GM19099 (cell line): ENCODE results near the gene KIRREL2.

ENCODE experiments used
- POLR2A ChIP-seq: IDR thresholded peaks from 3 replicates; pipeline ENCODE4 v1.6.1; 2011; ENCODE audit warnings: low read depth; ENCODE audit not compliant: insufficient read length; ENCODE audit errors: extremely low read depth

KIRREL2 gene

DNA sequence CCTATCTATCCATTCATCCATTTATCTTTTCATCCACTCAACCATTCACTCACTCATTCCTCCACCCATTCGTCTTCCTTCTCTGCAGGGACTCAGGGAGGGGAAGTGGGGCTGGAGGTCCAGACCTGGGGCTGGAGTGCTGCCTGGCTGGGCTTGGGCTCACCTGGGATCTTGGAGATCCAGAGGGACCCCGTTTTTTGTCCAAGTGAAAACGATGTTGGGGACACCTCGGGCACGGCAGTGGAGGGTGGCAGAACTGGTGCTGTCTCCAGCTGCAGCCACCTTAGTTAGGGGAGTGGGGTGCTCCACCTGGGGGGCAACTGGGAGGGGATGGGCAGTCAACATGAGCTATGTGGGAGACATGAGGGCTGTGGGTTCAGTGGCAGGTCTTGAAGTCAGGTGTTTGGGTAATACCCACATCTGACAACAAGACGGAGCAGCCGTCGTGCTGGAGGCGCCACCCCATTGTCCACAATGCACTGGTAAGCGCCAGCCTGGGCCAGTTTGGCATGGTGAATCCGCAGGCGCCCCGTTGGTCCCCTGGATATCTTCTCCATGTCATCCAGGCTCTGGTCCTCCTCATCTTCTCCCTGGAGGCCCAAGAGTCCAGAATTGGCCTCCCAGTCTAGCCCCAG lies 14.6 kb upstream of the KIRREL2 start:
- no peak for TF ChIP-seq POLR2A

DNA sequence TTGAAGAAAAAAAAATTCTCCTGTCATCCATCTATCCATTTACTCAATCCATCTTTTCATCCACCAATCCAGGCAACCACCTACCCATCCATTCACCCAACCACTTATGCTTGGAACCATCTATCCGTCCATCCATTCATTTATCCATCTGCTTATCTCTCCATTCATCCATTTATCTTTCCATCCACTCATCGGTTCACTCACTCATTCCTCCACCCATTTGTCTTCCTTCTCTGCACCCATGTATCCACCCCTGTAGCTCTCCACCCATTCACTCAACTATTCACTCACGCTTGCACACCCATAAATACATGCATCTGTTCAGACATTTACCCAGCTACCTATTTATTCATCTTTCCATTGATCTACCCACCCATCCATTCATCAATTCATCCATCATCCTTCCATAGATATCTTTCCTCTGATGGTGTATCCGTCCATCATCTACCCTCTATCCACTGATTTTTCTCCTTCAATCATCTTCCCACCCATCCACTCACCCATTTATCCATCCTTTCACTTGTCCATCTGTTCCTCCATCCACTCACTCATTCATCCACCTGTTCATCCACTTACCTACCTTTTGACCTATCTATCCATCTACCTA lies 13.9 kb upstream of the KIRREL2 start:
- no peak for TF ChIP-seq POLR2A

DNA sequence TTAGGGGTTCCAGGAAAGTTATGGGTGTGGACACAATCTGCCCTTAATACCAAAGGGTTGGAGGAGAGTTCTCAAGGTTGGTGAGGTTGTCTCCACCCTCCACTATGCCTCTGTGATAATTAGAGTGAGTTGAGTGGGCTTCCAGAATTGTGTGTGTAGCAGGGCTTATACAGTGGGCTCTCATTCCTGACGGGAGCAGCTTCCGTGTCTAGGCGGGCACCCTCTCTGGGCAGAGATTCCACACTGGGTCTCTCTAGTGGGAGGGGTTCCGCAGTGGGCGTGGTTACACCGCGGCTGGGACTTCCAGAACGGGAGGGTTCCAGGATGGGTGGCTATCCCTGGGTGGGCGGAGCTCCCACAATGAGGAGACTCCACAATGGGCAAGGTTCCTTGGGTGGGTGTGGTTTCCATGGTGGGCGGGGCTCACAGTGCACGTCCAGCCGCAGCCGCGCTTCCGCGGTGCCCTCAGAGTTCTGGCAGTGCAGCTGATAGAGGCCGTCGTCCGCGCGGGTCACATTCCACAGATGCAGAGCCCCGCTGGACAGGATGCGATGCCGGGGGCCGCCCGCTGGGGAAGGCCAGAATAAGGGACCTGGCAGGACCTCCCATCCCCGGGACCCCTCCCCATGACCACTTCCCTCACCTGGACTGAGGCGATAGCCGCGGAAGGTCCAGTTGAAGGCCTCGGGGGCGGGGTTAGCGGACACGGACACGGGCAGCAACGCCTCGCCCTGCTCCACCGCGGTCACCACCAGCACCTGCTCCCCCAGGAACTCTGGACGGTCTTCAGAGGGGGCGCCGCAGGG lies 12.8 kb upstream of the KIRREL2 start:
- TF ChIP-seq POLR2A: no peak

DNA sequence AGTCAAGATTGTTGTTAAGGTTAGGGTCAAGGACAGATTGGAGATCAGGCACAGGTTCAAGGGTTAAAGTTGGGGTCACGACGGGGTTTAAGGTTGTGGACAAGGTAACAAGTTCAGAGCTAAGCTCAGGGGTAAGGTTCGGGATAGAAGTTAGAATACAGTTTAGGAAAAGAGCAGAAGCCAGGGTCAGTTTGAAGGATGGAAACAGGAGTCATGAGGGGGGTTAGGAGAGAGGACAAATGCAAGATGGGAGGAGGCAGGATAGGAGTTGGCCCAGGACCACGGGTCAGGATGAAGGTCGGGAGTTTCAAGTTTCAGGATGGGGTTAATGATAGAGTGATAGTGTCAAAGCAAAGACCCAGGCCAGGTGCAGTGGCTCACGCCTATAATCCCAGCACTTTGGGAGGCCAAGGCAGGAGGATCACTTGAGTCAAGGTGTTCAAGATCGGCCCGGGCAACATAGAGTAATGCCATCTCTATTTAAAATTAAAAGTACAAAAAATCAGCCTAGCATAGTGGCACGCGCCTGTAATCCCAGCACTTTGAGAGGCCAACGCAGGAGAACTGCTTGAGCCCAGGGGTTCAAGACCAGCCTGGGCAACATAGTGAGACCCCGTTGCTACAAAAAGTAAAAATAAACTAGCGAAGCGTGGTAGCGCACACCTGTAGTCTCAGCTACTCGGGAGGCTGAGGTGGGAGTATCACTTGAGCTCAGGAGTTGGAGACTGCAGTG lies 12.1 kb upstream of the KIRREL2 start:
- no peak for TF ChIP-seq POLR2A

DNA sequence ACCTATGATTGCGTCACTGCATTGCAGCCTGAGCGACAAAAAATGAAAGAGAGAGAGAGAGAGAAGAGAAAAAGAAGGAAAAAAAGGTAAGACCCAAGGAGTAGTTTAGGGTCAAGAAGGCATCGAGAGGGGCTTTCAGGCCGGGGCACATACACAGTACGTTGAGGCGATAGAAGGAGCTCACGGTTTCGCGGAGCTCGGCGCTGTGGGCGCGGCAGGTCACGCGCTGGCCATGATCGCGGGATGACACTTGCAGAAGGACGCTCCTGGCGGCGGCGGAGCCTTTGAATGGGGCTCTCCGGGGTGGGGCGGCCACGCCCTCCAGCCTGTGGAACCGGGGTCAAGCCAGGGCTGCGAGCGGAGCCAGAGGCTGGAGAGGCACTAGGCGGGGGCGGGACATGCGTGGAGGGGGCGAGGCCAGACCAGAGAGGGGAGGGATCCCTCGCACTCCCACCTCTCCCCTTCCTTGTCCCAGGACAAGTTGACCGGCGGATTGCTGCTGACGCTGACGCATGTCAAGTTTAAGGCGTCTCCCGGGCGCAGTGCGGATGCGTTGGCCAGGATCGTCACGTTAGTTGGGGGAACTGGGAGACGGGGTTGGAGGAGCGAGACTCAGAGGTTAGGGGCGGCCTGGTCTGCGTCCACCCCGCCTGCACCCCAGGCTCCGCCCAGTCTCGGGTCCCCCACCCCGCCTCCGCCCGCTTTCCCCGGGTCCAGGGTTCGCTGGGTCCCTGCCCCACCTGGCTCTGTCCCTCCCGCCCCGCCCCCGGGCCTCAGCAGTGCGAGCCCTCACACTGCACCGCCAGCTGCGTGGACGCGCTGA lies 11.3 kb upstream of the KIRREL2 start:
- TF ChIP-seq POLR2A: no peak

DNA sequence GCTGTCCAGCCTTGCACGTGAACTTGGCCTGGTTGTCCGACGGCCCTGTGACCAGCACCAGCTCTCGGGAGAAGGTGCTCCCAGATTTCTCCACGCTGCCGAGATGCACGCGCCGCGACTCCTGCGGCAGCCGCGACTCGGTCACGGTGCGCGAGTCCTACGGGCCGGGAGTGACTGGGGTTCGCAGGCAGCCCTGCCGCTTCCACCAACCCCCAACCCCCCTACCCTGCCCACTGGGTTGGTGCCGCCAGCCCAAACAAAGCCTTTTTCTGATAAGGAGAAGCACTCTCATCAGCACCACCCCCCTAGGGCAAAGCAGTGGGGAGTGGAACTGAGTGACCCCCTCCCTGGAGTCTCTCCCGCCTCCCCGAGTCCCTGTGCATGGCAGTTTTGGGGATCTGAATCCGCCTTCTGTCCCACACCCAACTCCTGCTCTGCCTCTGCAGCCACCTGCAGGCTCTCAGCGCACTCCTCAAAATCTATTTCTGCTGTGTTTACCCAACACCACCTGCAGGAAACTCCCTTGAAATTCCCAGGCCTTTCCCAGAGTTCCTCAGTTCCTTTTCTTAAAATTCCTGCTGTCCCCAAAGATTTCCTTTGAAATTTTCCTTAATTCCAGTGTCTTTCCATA lies 10.6 kb upstream of the KIRREL2 start:
- TF ChIP-seq POLR2A: no peak

DNA sequence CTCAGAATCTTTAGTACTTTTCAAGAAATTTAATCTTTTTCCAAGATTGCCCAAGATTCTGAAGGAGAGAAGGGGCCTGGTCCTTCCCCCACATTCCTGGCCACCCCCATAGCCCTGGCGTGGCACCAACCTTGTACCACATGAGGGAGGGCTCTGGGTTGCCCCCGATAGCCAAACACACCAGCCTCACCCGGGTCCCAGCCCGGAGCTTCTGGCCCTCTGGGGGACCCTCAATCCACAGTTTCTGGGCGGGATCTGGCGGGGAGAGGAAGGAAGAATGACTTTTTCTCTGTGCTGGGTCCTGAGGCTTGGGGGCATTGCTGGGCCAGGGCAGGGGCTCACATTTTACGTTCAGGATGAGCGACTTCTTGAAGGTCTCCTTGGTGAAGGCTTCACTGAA lies 8.8 kb upstream of the KIRREL2 start:
- TF ChIP-seq POLR2A: no peak

DNA sequence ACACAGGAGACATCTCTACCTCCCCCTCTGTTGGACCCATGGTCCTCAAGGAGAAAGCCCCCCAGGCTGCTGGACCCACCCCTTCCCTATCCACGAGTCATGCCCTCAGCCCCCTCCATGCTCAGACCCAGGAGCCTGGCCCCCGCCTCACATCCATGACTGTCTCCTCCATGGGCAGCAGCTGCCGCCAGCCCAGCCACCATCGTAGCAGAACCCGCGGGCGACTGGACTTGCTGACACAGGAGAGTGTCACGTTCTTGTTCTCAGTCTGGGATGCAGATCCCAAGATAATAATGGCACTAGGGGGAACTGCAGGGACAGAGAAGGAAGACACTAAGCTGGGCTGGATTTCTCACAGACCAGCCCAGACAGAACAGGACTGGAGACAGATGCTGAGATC lies 8.2 kb upstream of the KIRREL2 start:
- no peak for TF ChIP-seq POLR2A

DNA sequence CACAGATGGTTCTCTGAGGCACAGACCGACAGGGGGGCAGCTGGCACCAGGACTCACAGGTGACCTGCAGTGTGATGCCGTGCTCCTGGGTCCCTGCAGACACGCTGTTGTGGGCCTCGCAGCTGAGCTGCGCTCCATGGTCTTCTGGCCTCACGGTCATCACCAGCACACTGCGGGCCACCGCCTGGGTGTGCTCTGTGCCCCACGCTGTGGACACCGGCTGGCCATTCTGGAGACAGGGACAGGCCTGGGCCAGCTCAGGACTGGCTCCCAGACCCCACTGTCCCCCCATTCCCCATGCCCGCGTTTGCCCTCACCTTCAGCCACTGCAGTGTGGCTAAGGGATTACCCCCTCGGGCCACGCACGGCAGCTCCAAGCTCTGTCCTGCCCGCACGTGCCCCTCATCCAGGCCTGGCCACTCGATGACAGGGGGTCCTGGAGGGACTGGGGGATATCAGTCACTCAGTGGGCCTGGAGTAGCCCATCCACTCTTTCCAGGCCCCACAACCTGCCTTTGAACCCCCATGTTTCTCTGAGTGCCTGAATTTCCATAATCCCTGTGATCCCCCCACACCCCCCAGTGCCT lies 7.7 kb upstream of the KIRREL2 start:
- TF ChIP-seq POLR2A: no peak

DNA sequence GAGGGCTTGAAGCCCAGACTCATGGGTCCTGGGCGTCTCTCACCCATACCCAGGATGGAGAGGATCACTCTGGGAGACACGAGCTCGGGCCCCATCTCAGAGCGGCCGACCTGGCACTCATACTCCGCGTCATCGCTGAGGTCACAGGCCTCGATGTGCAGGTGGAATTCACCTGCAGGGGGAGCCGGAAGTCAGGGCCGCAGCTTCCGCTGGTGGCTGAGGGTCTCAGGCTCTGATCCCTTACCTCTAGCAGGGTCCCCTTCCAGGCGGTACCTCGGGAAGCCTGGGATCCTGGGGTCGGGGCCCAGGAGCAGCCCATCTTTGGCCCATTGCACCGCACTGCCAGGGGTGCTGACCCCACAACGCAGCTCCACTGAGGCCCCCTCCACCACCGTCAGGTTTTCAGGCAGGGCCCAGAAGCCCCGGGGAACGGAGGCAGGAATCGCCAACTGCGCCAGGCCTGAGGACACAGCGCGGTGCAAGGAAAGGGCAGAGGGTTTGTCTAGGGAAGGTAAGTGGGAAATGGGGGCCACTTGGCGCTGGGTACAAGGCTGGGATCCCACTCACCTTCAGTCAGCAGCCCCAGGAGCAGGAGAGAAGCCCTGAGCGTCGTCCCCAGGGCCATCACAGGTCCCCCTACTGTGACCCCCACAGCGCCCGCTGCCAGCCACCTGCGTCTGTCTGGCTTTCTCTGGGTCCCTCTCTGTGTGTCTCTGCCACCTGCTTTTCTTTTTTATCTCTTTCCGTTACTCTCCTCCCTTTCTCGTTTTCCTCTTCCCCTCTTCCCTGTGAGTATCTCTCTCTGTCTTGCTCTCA lies 5.3 kb upstream of the KIRREL2 start:
- no peak for TF ChIP-seq POLR2A

DNA sequence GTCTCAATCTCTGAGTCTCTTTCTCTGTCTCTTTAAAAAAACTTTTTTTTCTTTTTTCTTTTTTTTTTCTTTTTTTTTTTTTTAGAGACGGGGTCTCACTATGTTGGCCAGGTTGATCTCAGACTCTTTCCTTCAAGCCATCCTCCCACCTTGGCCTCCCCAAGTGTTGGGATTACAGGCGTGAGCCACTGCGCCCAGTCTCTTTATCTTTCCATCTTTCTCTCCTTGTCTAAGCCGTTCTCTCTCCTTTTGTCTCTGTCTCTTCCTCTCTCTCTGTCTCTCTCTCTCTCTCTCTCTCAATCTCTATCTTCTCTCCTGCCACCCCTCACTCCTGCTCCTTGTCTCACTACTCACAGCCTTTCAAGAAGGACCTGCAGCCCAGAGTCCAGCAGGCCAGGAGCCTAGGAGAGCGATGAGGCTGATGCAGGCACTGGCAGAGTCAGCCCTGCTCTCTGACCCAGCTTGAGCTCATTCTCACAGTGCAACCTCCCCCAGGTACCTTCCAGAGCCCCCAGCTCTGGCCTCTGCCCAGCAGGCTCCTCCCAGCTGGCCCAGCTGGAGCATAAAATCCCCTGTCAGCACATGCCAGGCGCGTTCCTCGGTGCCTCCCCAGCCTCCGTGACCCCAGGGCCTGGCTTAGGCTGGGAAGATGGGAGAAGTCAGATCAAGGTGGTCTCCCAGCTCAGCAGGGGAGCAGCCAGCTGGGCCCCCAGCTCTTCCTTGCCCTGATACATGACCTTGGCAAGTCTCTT lies 4.5 kb upstream of the KIRREL2 start, which contains the start of gene NPHS1:
NPHS1 (minus strand) TSS at position 476 of the 752 bp plus-strand sequence. CDS start 667 bp downstream, outside the sequence.
- no peak for TF ChIP-seq POLR2A
